OCI-LY3 (cell line): ENCODE results near the gene LUC7L3.
"Not testable (repeated sequence)": the region's sequence is repeated elsewhere in the genome, so short reads cannot be mapped to it uniquely, and the experiment has no call there.

Experiments
- CTCF ChIP-seq: fragments of 200-600, 300-600 bp; sonication (generic); IDR thresholded peaks from 2 replicates; pipeline ENCODE4 v1.5.1; 2014; ENCODE audit warnings: antibody characterized with exemption, low read length, low read depth
- EZH2phosphoT487 ChIP-seq: fragments of 200-600 bp; shearing (Covaris generic); IDR thresholded peaks from 2 replicates; pipeline ENCODE4 v1.6.1; 2018; ENCODE audit warnings: antibody characterized with exemption, mixed run types, low read depth

GRCh38 chr17:50724622-50725021 is 5.2 kb downstream of the LUC7L3 start:
- not testable (repeated sequence) for TF ChIP-seq CTCF, EZH2phosphoT487
